ENCODE measurements around the gene SLC22A3. TPM values are rescaled to one million over a fixed set of nuclear protein-coding genes. Genes with fewer than 3 reads are reported as not detected.

SLC22A3 gene
- polyA plus RNA-seq, 2 of the 4 experiments (the other 2 are of a cell fraction), result 44.9 to 57.4 TPM

DNA sequence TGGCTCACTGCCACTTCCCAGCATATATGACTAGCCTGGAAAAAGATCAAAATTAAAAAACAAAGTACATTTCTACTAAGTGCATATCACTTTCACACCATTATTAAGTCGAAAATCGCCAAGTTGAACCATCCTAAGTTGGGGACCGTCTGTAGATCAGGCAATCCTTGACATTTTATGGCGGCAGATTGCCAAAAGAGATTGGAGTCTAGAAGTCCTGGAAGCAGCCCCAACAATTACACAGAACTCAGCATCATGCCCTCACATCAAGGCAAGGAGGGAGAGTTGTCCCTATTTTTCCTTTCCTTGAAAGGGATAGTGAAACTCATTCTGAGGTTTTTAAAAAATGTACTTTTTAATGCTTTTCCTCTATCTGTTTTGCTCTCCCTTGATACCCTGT, 30.7 kb downstream of the SLC22A3 start:
- H3K27ac ChIP-seq, result peak overlapping the region; percentile 69 to 70
- H3K4me1 ChIP-seq, result peaks cover 53% of the 10 kb centered on the region
- ChIA-PET POLR2A (no interaction called here), CTCF (interaction anchor here (1.7 kb wide), 1 partner anchor 10 kb away, joined by 4 read pairs; no protein-coding TSS in a partner anchor)
- ATAC-seq (no peak; a peak in 1 of 6 replicates), FAIRE-seq (no peak), DNase-seq (ENCODE audit: low read depth in 1 of 2, low spot score in 1 of 2) (no peak)
- no peak overlapping the region for H3K4me3 ChIP-seq
- TF ChIP-seq JUN (IDR thresholded peaks at IDR 0.05) (no peak), RFX5 (IDR thresholded peaks at IDR 0.05) (no peak), CBX2 (IDR thresholded peaks at IDR 0.05; ENCODE audit: borderline replicate concordance, low read depth) (no peak)
- TF ChIP-seq, protein P1, sequence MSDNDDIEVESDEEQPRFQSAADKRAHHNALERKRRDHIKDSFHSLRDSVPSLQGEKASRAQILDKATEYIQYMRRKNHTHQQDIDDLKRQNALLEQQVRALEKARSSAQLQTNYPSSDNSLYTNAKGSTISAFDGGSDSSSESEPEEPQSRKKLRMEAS (IDR thresholded peaks at IDR 0.05), result no peak
- TF ChIP-seq, protein P2, sequence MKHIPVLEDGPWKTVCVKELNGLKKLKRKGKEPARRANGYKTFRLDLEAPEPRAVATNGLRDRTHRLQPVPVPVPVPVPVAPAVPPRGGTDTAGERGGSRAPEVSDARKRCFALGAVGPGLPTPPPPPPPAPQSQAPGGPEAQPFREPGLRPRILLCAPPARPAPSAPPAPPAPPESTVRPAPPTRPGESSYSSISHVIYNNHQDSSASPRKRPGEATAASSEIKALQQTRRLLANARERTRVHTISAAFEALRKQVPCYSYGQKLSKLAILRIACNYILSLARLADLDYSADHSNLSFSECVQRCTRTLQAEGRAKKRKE (CRISPR knock-in tag; IDR thresholded peaks at IDR 0.05; ENCODE audit: low read depth), result no peak
- peaks cover 25% of the 10 kb centered on the region; the same call in 2 of the 3 replicates for H3K9me3 ChIP-seq
- H3K4me2 ChIP-seq, result peak overlapping the region; percentile 51
- WGBS (ENCODE audit: missing lambda C conversion rate), result 77% methylated on average over 4 of the region's 4 CpGs

DNA sequence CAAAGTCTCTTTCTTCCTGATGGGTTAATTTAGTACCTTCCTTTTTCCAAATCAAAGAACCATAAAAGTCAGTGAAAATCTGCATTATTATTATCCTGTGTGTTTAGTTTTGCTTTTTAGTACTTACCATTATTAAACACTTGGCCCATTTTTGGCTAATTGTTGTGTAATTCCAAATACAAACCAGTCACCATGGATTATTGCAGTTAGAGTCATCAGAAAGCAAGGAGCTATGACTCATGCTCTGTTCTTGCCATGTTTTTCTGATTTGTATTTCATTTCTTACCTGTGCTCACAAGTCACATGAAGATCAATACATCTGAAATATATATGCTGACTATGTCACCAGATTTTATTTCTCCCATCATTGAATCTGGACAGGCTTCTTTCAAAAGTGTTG, 31.3 kb downstream of the SLC22A3 start:
- peak overlapping the region; percentile 51 for H3K4me2 ChIP-seq
- DNase-seq (ENCODE audit: low read depth in 1 of 2, low spot score in 1 of 2) (no peak), ATAC-seq (no peak; a peak in 1 of 6 replicates), FAIRE-seq (no peak)
- peaks cover 25% of the 10 kb centered on the region; the same call in 2 of the 3 replicates for H3K9me3 ChIP-seq
- peaks cover 49% of the 10 kb centered on the region for H3K4me1 ChIP-seq
- H3K4me3 ChIP-seq, result no peak overlapping the region; the same call in 2 of the 3 replicates
- H3K27ac ChIP-seq, result peak overlapping the region; percentile 69 to 70; a peak in 5 of 6 replicates
- CTCF ChIA-PET, result interaction anchor here (1.7 kb wide), 1 partner anchor 10 kb away, joined by 4 read pairs; no protein-coding TSS in a partner anchor
- TF ChIP-seq MAFK (IDR thresholded peaks at IDR 0.05; ENCODE audit: partially characterized antibody), result peak; percentile 7
- no peak for TF ChIP-seq GATA3 (IDR thresholded peaks at IDR 0.05; ENCODE audit: borderline replicate concordance)
- TF ChIP-seq RCOR1 (IDR thresholded peaks at IDR 0.05; ENCODE audit: low read depth, low read length), result no peak
- TF ChIP-seq, protein P3, sequence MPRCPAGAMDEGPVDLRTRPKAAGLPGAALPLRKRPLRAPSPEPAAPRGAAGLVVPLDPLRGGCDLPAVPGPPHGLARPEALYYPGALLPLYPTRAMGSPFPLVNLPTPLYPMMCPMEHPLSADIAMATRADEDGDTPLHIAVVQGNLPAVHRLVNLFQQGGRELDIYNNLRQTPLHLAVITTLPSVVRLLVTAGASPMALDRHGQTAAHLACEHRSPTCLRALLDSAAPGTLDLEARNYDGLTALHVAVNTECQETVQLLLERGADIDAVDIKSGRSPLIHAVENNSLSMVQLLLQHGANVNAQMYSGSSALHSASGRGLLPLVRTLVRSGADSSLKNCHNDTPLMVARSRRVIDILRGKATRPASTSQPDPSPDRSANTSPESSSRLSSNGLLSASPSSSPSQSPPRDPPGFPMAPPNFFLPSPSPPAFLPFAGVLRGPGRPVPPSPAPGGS (IDR thresholded peaks at IDR 0.05), result no peak
- TF ChIP-seq, protein P4, sequence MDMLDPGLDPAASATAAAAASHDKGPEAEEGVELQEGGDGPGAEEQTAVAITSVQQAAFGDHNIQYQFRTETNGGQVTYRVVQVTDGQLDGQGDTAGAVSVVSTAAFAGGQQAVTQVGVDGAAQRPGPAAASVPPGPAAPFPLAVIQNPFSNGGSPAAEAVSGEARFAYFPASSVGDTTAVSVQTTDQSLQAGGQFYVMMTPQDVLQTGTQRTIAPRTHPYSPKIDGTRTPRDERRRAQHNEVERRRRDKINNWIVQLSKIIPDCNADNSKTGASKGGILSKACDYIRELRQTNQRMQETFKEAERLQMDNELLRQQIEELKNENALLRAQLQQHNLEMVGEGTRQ (IDR thresholded peaks at IDR 0.05), result no peak
- peak; percentile 63 for TF ChIP-seq JUNB (IDR thresholded peaks at IDR 0.05)
- TF ChIP-seq, protein P5, sequence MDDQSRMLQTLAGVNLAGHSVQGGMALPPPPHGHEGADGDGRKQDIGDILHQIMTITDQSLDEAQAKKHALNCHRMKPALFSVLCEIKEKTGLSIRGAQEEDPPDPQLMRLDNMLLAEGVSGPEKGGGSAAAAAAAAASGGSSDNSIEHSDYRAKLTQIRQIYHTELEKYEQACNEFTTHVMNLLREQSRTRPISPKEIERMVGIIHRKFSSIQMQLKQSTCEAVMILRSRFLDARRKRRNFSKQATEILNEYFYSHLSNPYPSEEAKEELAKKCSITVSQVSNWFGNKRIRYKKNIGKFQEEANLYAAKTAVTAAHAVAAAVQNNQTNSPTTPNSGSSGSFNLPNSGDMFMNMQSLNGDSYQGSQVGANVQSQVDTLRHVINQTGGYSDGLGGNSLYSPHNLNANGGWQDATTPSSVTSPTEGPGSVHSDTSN (IDR thresholded peaks at IDR 0.05), result no peak
- TF ChIP-seq KDM1A (IDR thresholded peaks at IDR 0.05; ENCODE audit: low read depth), result no peak
- peak; percentile 58 for TF ChIP-seq FOSL2 (IDR thresholded peaks at IDR 0.05)
- peak; percentile 88 for TF ChIP-seq FOSL2 (CRISPR knock-in tag; IDR thresholded peaks at IDR 0.05)
- peak in 1 of 2 experiments; percentile 63; a peak in 2 of 4 replicates for TF ChIP-seq CEBPB (IDR thresholded peaks at IDR 0.05)
- POLR2A ChIA-PET, result no interaction called here

DNA sequence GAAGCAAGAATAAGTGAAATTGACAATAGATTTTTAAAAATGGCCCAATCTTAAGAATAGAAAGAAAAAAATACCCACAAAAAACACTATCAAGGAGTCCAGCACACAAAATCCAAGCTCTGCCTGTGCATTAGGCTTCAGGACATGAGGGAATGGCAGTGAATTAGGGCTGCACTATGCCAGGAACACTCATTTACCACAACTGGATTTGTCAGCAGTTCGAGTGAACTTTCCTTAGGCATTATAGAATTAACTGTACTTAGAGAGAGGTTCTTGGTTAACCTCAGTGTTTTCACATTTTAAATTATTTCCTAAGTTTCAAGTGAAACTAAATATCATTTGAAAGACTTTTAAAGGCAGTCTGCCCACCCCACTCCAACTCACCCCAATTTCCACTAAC, 34.8 kb downstream of the SLC22A3 start:
- TF ChIP-seq, protein P1 (IDR thresholded peaks at IDR 0.05), result no peak
- TF ChIP-seq JUNB (IDR thresholded peaks at IDR 0.05) (no peak), MAZ (IDR thresholded peaks at IDR 0.05; ENCODE audit: borderline replicate concordance, low read depth, low read length) (no peak)
- TF ChIP-seq, protein P4 (IDR thresholded peaks at IDR 0.05), result no peak
- DNase-seq (ENCODE audit: low read depth in 1 of 2, low spot score in 1 of 2) (no peak), ATAC-seq (no peak), FAIRE-seq (no peak)
- POLR2A ChIA-PET, result no interaction called here
- Histone ChIP-seq H3K4me2 (no peak overlapping the region), H3K4me3 (no peak overlapping the region), H3K27ac (peak overlapping the region in 1 of 2 experiments; percentile 29; a peak in 1 of 6 replicates), H3K9me3 (peaks cover 25% of the 10 kb centered on the region; the same call in 2 of the 3 replicates), H3K4me1 (peaks cover 62% of the 10 kb centered on the region)
- CTCF ChIA-PET, result interaction anchor here (1.2 kb wide), 1 partner anchor 73 kb away, joined by 4 read pairs; no protein-coding TSS in a partner anchor
- 90% methylated on average over 1 of the region's 1 CpG for WGBS (ENCODE audit: missing lambda C conversion rate)
